Panc1 (cell line): Measurements from ENCODE around the gene GPR15. TPM values are rescaled to one million over a fixed set of nuclear protein-coding genes. Genes with fewer than 3 reads are reported as not detected.

Experiments used
- ATAC-seq: fragments of 200-7000 bp; cut with Tn5 transposase; 2 replicates; pipeline ENCODE4 v1.9.1; 2020; ENCODE audit warnings: mild to moderate bottlenecking, moderate library complexity
- BruUV-seq: library from RNA; stranded (reverse); fragments of 400-500 nt; replicated peaks from 2 replicates; lab custom pipeline; 2021; lab: Mats Ljungman, UMichigan
- CTCF ChIA-PET: fragments of 300-600 bp; sonication (Branson Sonifier 250); formaldehyde crosslinking; loops from one replicate; lab custom pipeline; 2022; ENCODE audit warnings: antibody characterized with exemption; lab: Charles Lee
- POLR2A ChIA-PET: fragments of 300-600 bp; sonication (Branson Sonifier 250); formaldehyde crosslinking; loops from one replicate; lab custom pipeline; 2022; ENCODE audit warnings: antibody characterized with exemption; lab: Charles Lee
- DNase-seq: peaks from one replicate; pipeline ENCODE4 v3.0.0-alpha.2; 2010; ENCODE audit warnings: low read depth, low spot score
- H3K27ac ChIP-seq: 2 replicates; pipeline ENCODE4 v1.5.1; 2011; ENCODE audit warnings: mild to moderate bottlenecking, low read length, inconsistent platforms
- H3K27me3 ChIP-seq: fragments of 200-500 bp; sonication (Bioruptor generic); 2 replicates; pipeline ENCODE4 v1.6.0; 2014; ENCODE audit warnings: low read length, inconsistent platforms; ENCODE audit not compliant: control insufficient read depth, insufficient read depth
- H3K36me3 ChIP-seq: fragments of 200-500 bp; sonication (Bioruptor generic); 2 replicates; pipeline ENCODE4 v1.5.1; 2014; ENCODE audit warnings: inconsistent platforms, mild to moderate bottlenecking, low read length, moderate library complexity; ENCODE audit not compliant: control insufficient read depth, insufficient read depth
- H3K4me1 ChIP-seq: 2 replicates; pipeline ENCODE4 v1.5.1; 2011; ENCODE audit warnings: inconsistent platforms, mild to moderate bottlenecking, low read length, moderate library complexity; ENCODE audit not compliant: control insufficient read depth, insufficient read depth
- H3K4me3 ChIP-seq, 2 experiments: 2 replicates each; pipeline ENCODE4 v1.5.1; 2011 to 2012; ENCODE audit warnings: low read depth in 2 of 2, low read length in 2 of 2, mild to moderate bottlenecking in 2 of 2, inconsistent platforms in 1 of 2, moderate library complexity in 1 of 2
- H3K9me3 ChIP-seq: fragments of 200-500 bp; sonication (Bioruptor generic); 2 replicates; pipeline ENCODE4 v1.5.1; 2014; ENCODE audit warnings: low read depth, mild to moderate bottlenecking, inconsistent platforms, low read length, moderate library complexity; ENCODE audit not compliant: control insufficient read depth, insufficient read depth
- POLR2AphosphoS5 ChIP-seq: IDR thresholded peaks from 2 replicates; pipeline ENCODE4 v1.6.1; 2012; ENCODE audit warnings: mild to moderate bottlenecking, low read depth, low read length, moderate library complexity
- SIN3A ChIP-seq: IDR thresholded peaks from 2 replicates; pipeline ENCODE4 v1.6.1; 2012; ENCODE audit warnings: low read depth, mild to moderate bottlenecking, low read length, moderate library complexity, borderline replicate concordance; ENCODE audit not compliant: insufficient read depth
- TCF7L2 ChIP-seq: IDR thresholded peaks from 2 replicates; pipeline ENCODE4 v1.6.1; 2011; ENCODE audit warnings: mild to moderate bottlenecking, low read depth, low read length, inconsistent platforms
- in situ Hi-C: cut with HindIII; loops from 2 replicates; pipeline ENCODE4 v1.10.0; 2016; ENCODE audit warnings: low sequenced_read_pairs, low pct_unique_long_range_greater_than_20kb
- intact Hi-C: fragments of 100-400 bp; cut with micrococcal nuclease; formaldehyde crosslinking; loops from one replicate; pipeline ENCODE4 v1.10.0; 2022; ENCODE audit not compliant: unreplicated experiment
- total RNA-seq: library from RNA; stranded (reverse); gene quantifications from one replicate; pipeline ENCODE4 v1.2.1, GENCODE V29; 2021; ENCODE audit not compliant: unreplicated experiment
- TF ChIP-seq, protein P1 (sequence below), 2 experiments: IDR thresholded peaks; 2 replicates each; pipeline ENCODE4 v1.6.1; 2011 to 2012; ENCODE audit warnings: low read depth in 2 of 2, control low read depth in 1 of 2, low read length in 1 of 2, mild to moderate bottlenecking in 1 of 2, moderate library complexity in 1 of 2; ENCODE audit not compliant: insufficient read depth in 1 of 2
- TF ChIP-seq, protein P2 (sequence below): fragments of 450-650 bp; IDR thresholded peaks from 2 replicates; pipeline ENCODE4 v1.5.1; 2017; ENCODE audit warnings: mild to moderate bottlenecking

Gene GPR15
- total RNA-seq, 1 experiment from 2014 or later: not detected

DNA sequence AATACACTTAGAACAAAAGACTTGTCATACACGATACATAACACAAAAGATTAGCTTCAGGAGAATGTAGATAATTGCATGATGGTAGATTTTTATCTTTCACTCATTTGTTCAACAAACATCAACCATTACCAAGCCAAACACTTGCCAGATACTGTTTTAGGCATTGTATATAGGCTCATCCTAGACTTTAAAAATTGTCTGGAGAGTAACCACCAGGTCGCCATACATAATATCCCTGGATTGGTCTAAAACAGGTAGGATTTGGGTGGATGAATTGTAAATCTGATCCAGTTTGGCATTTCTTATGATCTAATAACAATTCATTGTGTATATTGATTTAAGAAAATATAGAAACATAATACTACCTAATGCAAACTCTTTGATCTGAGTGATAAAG lies 22.8 kb downstream of the GPR15 start:
- in situ Hi-C loops (no loop called here), intact Hi-C loops (no loop called here)
- ATAC-seq (no peak), DNase-seq (no peak)
- ChIA-PET POLR2A (no interaction called here), CTCF (no interaction called here)
- H3K27me3 ChIP-seq: peaks cover 17% of the 10 kb centered on the region; the same call in 1 of the 2 replicates
- no peaks in the 10 kb centered on the region for H3K36me3 ChIP-seq
- no peaks in the 10 kb centered on the region for H3K9me3 ChIP-seq
- no peaks in the 10 kb centered on the region for H3K4me1 ChIP-seq
- H3K27ac ChIP-seq: no peak overlapping the region
- no TSS peak for BruUV-seq
- no peak overlapping the region for H3K4me3 ChIP-seq
- TF ChIP-seq TCF7L2: no peak
- TF ChIP-seq, protein P1, sequence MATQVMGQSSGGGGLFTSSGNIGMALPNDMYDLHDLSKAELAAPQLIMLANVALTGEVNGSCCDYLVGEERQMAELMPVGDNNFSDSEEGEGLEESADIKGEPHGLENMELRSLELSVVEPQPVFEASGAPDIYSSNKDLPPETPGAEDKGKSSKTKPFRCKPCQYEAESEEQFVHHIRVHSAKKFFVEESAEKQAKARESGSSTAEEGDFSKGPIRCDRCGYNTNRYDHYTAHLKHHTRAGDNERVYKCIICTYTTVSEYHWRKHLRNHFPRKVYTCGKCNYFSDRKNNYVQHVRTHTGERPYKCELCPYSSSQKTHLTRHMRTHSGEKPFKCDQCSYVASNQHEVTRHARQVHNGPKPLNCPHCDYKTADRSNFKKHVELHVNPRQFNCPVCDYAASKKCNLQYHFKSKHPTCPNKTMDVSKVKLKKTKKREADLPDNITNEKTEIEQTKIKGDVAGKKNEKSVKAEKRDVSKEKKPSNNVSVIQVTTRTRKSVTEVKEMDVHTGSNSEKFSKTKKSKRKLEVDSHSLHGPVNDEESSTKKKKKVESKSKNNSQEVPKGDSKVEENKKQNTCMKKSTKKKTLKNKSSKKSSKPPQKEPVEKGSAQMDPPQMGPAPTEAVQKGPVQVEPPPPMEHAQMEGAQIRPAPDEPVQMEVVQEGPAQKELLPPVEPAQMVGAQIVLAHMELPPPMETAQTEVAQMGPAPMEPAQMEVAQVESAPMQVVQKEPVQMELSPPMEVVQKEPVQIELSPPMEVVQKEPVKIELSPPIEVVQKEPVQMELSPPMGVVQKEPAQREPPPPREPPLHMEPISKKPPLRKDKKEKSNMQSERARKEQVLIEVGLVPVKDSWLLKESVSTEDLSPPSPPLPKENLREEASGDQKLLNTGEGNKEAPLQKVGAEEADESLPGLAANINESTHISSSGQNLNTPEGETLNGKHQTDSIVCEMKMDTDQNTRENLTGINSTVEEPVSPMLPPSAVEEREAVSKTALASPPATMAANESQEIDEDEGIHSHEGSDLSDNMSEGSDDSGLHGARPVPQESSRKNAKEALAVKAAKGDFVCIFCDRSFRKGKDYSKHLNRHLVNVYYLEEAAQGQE (IDR thresholded peaks at IDR 0.05; ENCODE audit: insufficient read depth in 1 of 2, low read depth in 2 of 2, low read length in 1 of 2): no peak
- TF ChIP-seq POLR2AphosphoS5: no peak
- no peak for TF ChIP-seq SIN3A
- TF ChIP-seq, protein P2, sequence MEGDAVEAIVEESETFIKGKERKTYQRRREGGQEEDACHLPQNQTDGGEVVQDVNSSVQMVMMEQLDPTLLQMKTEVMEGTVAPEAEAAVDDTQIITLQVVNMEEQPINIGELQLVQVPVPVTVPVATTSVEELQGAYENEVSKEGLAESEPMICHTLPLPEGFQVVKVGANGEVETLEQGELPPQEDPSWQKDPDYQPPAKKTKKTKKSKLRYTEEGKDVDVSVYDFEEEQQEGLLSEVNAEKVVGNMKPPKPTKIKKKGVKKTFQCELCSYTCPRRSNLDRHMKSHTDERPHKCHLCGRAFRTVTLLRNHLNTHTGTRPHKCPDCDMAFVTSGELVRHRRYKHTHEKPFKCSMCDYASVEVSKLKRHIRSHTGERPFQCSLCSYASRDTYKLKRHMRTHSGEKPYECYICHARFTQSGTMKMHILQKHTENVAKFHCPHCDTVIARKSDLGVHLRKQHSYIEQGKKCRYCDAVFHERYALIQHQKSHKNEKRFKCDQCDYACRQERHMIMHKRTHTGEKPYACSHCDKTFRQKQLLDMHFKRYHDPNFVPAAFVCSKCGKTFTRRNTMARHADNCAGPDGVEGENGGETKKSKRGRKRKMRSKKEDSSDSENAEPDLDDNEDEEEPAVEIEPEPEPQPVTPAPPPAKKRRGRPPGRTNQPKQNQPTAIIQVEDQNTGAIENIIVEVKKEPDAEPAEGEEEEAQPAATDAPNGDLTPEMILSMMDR: no peak

DNA sequence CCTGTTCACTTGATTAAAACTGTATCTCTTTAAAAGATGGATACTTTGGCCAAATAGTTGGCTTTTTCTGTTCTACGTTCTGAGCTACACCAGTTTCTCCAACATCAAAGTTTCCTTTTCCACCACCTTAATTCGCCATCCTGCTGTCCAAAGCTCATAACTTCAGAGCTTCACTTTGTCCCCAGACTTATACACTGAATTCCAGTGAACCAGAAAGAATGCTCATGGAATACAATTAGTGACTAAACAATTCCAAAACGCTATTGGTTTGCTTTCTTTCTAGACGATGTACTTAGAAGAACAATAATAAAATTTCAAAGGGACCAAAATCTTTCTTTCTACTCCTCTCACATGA lies 23.2 kb downstream of the GPR15 start:
- TF ChIP-seq POLR2AphosphoS5: no peak
- TF ChIP-seq SIN3A: no peak
- TF ChIP-seq, protein P1 (IDR thresholded peaks at IDR 0.05; ENCODE audit: insufficient read depth in 1 of 2, low read depth in 2 of 2, low read length in 1 of 2): no peak
- TF ChIP-seq TCF7L2: no peak
- BruUV-seq: no TSS peak
- no peak for ATAC-seq
- H3K36me3 ChIP-seq: no peaks in the 10 kb centered on the region
- H3K4me1 ChIP-seq: no peaks in the 10 kb centered on the region
- intact Hi-C loops (no loop called here), in situ Hi-C loops (no loop called here)
- POLR2A ChIA-PET: no interaction called here
- DNase-seq: no peak
- H3K27ac ChIP-seq: no peak overlapping the region
- CTCF ChIA-PET: no interaction called here
- peaks cover 15% of the 10 kb centered on the region; the same call in 1 of the 2 replicates for H3K27me3 ChIP-seq
- no peak overlapping the region for H3K4me3 ChIP-seq
- no peaks in the 10 kb centered on the region for H3K9me3 ChIP-seq
